Astrocyte (in vitro differentiated cells and primary cell): ENCODE measurements around the gene AP5S1. TPM values are rescaled to one million over a fixed set of nuclear protein-coding genes. Genes with fewer than 3 reads are reported as not detected.

Experiments used
- DNase-seq: peaks from one replicate; pipeline ENCODE4 v3.0.0-alpha.2; 2010; ENCODE audit warnings: low read depth
- FAIRE-seq: peaks from 2 replicates; lab custom pipeline; 2011; peaks lifted over from hg19 to GRCh38; lab: Jason Lieb, UNC
- H2AFZ ChIP-seq: 2 replicates; pipeline ENCODE4 v1.6.0; 2012; ENCODE audit warnings: low read depth, low read length, inconsistent platforms
- H3K27ac ChIP-seq: 2 replicates; pipeline ENCODE4 v1.5.1; 2011; ENCODE audit warnings: low read depth, low read length, inconsistent platforms
- H3K27me3 ChIP-seq: 2 replicates; pipeline ENCODE4 v1.6.0; 2011; ENCODE audit warnings: low read length, inconsistent platforms; ENCODE audit not compliant: insufficient read depth
- H3K36me3 ChIP-seq: 2 replicates; pipeline ENCODE4 v1.5.1; 2011; ENCODE audit warnings: low read length, inconsistent platforms; ENCODE audit not compliant: insufficient read depth
- H3K4me1 ChIP-seq: 2 replicates; pipeline ENCODE4 v1.5.1; 2011; ENCODE audit warnings: low read length, inconsistent platforms; ENCODE audit not compliant: insufficient read depth
- H3K4me2 ChIP-seq: 2 replicates; pipeline ENCODE4 v1.6.0; 2012; ENCODE audit warnings: low read length, inconsistent platforms
- H3K4me3 ChIP-seq: 2 replicates; pipeline ENCODE4 v1.5.1; 2011; ENCODE audit warnings: low read depth, mild to moderate bottlenecking, low read length, inconsistent platforms; ENCODE audit not compliant: insufficient read depth
- H3K79me2 ChIP-seq: 2 replicates; pipeline ENCODE4 v1.6.0; 2012; ENCODE audit warnings: mild to moderate bottlenecking, low read length, inconsistent platforms; ENCODE audit not compliant: insufficient read depth
- H3K9ac ChIP-seq: 2 replicates; pipeline ENCODE4 v1.6.0; 2012; ENCODE audit warnings: mild to moderate bottlenecking, low read length, inconsistent platforms
- H3K9me3 ChIP-seq: 2 replicates; pipeline ENCODE4 v1.5.1; 2012; ENCODE audit warnings: low read depth, mild to moderate bottlenecking, low read length, inconsistent platforms; ENCODE audit not compliant: insufficient read depth
- H4K20me1 ChIP-seq: 2 replicates; pipeline ENCODE4 v1.6.0; 2012; ENCODE audit warnings: low read length, inconsistent platforms; ENCODE audit not compliant: insufficient read depth
- H3K27ac Mint-ChIP-seq: one replicate; pipeline ENCODE4 v1.8.0; 2021; ENCODE audit warnings: mild to moderate bottlenecking, mixed read lengths; ENCODE audit not compliant: unreplicated experiment
- H3K27me3 Mint-ChIP-seq: one replicate; pipeline ENCODE4 v1.8.0; 2021; ENCODE audit warnings: low read depth, mixed read lengths; ENCODE audit not compliant: unreplicated experiment
- H3K36me3 Mint-ChIP-seq: one replicate; pipeline ENCODE4 v1.8.0; 2021; ENCODE audit warnings: low read depth, mixed read lengths; ENCODE audit not compliant: unreplicated experiment
- H3K4me1 Mint-ChIP-seq: one replicate; pipeline ENCODE4 v1.8.0; 2021; ENCODE audit warnings: low read depth, mixed read lengths; ENCODE audit not compliant: unreplicated experiment
- H3K4me3 Mint-ChIP-seq: one replicate; pipeline ENCODE4 v1.8.0; 2021; ENCODE audit warnings: mild to moderate bottlenecking, moderate library complexity, mixed read lengths; ENCODE audit not compliant: unreplicated experiment
- H3K9me3 Mint-ChIP-seq: one replicate; pipeline ENCODE4 v1.8.0; 2021; ENCODE audit warnings: mild to moderate bottlenecking, mixed read lengths; ENCODE audit not compliant: unreplicated experiment
- CTCF ChIP-seq: IDR thresholded peaks from 2 replicates; pipeline ENCODE4 v1.5.1; 2011; ENCODE audit warnings: low read depth, mild to moderate bottlenecking, inconsistent platforms, low read length, moderate library complexity; ENCODE audit not compliant: insufficient read depth
- EZH2 ChIP-seq: IDR thresholded peaks from 2 replicates; pipeline ENCODE4 v1.6.1; 2012; ENCODE audit warnings: mild to moderate bottlenecking, low read length, inconsistent platforms; ENCODE audit not compliant: insufficient read depth
- total RNA-seq: library from RNA; stranded (reverse); gene quantifications from 2 replicates; pipeline ENCODE4 v1.2.1, GENCODE V29; 2021

The AP5S1 gene
- total RNA-seq, 1 donor from 2014 or later, result 12.6 TPM

GRCh38 chr20:3800256-3800877, 20.0 kb upstream of the AP5S1 start:
- no peak for DNase-seq
- Mint-ChIP-seq H3K4me1 (peaks cover 11% of the 10 kb centered on the region), H3K36me3 (peaks cover 23% of the 10 kb centered on the region), H3K27me3 (no peaks in the 10 kb centered on the region), H3K27ac (no peak overlapping the region), H3K9me3 (no peaks in the 10 kb centered on the region), H3K4me3 (no peak overlapping the region)
- Histone ChIP-seq H3K27me3 (no peaks in the 10 kb centered on the region), H3K36me3 (peaks cover 17% of the 10 kb centered on the region), H3K4me3 (no peak overlapping the region), H3K4me2 (no peak overlapping the region), H3K4me1 (peaks cover 34% of the 10 kb centered on the region), H3K9ac (no peak overlapping the region), H2AFZ (no peak overlapping the region), H4K20me1 (peaks cover 6% of the 10 kb centered on the region), H3K9me3 (no peaks in the 10 kb centered on the region), H3K27ac (no peak overlapping the region), H3K79me2 (peaks cover 34% of the 10 kb centered on the region)
- no peak for TF ChIP-seq EZH2
- TF ChIP-seq CTCF, result no peak
- FAIRE-seq, result no peak

- Mint-ChIP-seq H3K36me3 (peaks cover 23% of the 10 kb centered on the region), H3K9me3 (no peaks in the 10 kb centered on the region), H3K4me3 (no peak overlapping the region), H3K4me1 (peaks cover 16% of the 10 kb centered on the region), H3K27me3 (no peaks in the 10 kb centered on the region), H3K27ac (no peak overlapping the region)
- Histone ChIP-seq H2AFZ (no peak overlapping the region), H3K27ac (no peak overlapping the region), H3K4me2 (no peak overlapping the region), H3K9ac (no peak overlapping the region), H3K27me3 (no peaks in the 10 kb centered on the region), H3K4me1 (peaks cover 39% of the 10 kb centered on the region), H3K79me2 (peaks cover 34% of the 10 kb centered on the region), H3K9me3 (no peaks in the 10 kb centered on the region), H4K20me1 (peaks cover 6% of the 10 kb centered on the region), H3K4me3 (no peak overlapping the region), H3K36me3 (peaks cover 17% of the 10 kb centered on the region)
- TF ChIP-seq EZH2 (no peak), CTCF (no peak)
- DNase-seq (no peak), FAIRE-seq (no peak)
Measured at GRCh38 chr20:3800878-3801260, 19.5 kb upstream of the AP5S1 start.

- Histone ChIP-seq H3K27me3 (no peaks in the 10 kb centered on the region), H3K4me2 (no peak overlapping the region), H2AFZ (no peak overlapping the region), H3K9ac (no peak overlapping the region), H3K4me1 (peaks cover 44% of the 10 kb centered on the region), H3K79me2 (peaks cover 34% of the 10 kb centered on the region), H3K27ac (no peak overlapping the region), H3K9me3 (no peaks in the 10 kb centered on the region), H3K4me3 (no peak overlapping the region), H4K20me1 (peaks cover 6% of the 10 kb centered on the region), H3K36me3 (peaks cover 17% of the 10 kb centered on the region)
- FAIRE-seq (no peak), DNase-seq (no peak)
- Mint-ChIP-seq H3K27me3 (no peaks in the 10 kb centered on the region), H3K9me3 (no peaks in the 10 kb centered on the region), H3K27ac (no peak overlapping the region), H3K36me3 (peaks cover 23% of the 10 kb centered on the region), H3K4me3 (no peak overlapping the region), H3K4me1 (peaks cover 16% of the 10 kb centered on the region)
- no peak for TF ChIP-seq CTCF
- no peak for TF ChIP-seq EZH2
Measured at GRCh38 chr20:3801299-3801698, 19.0 kb upstream of the AP5S1 start.
